D721Med (cell line): Measurements from ENCODE around the gene CCDC85C.

Experiments
- DNase-seq: peaks from one replicate; pipeline ENCODE4 v3.0.0; 2011; ENCODE audit warnings: low spot score; ENCODE audit not compliant: insufficient read length
- FAIRE-seq: peaks from 2 replicates; lab custom pipeline; 2011; peaks lifted over from hg19 to GRCh38; lab: Jason Lieb, UNC
- CTCF ChIP-seq: IDR thresholded peaks from 2 replicates; pipeline ENCODE4 v1.5.1; 2012; ENCODE audit warnings: mild to moderate bottlenecking, control low read depth; ENCODE audit not compliant: insufficient read depth; ENCODE audit errors: missing control alignments

The CCDC85C gene

GRCh38 chr14:99599393-99599792 is 4.6 kb downstream of the CCDC85C start:
- no peak for TF ChIP-seq CTCF
- no peak for FAIRE-seq
- DNase-seq = no peak

- no peak for DNase-seq
- no peak for TF ChIP-seq CTCF
Measured at GRCh38 chr14:99598774-99599173, 5.2 kb downstream of the CCDC85C start.

GRCh38 chr14:99597911-99598600 is 6.0 kb downstream of the CCDC85C start:
- DNase-seq = no peak
- TF ChIP-seq CTCF = no peak
- no peak for FAIRE-seq

More at GRCh38 chr14:99598774-99599173, 5.2 kb downstream of the CCDC85C start:
- no peak for FAIRE-seq

GRCh38 chr14:99596772-99597171 is 7.2 kb downstream of the CCDC85C start:
- no peak for FAIRE-seq
- DNase-seq = no peak
- no peak for TF ChIP-seq CTCF

GRCh38 chr14:99596071-99596627 is 7.9 kb downstream of the CCDC85C start:
- TF ChIP-seq CTCF = no peak
- DNase-seq (no peak), FAIRE-seq (no peak)

GRCh38 chr14:99595524-99595923 is 8.5 kb downstream of the CCDC85C start:
- FAIRE-seq = no peak
- TF ChIP-seq CTCF = no peak
- no peak for DNase-seq

GRCh38 chr14:99595034-99595433 is 9.0 kb downstream of the CCDC85C start:
- no peak for FAIRE-seq
- no peak for TF ChIP-seq CTCF
- DNase-seq = no peak
